Stimulated activated CD4-positive, alpha-beta T cell treated with anti-CD3 and anti-CD28 coated beads, Interleukin-15, amount 100 ng/mL, for 48 hours (primary cell): ENCODE data around the gene KRTAP26-1.

Experiments
- DNase-seq, 2 donors: peaks; one replicate each; pipeline ENCODE4 v3.0.0-alpha.2; 2020; ENCODE audit warnings: low read depth in 2 of 2

KRTAP26-1 gene

GRCh38 chr21:30271611-30272010, 48.5 kb downstream of the KRTAP26-1 start:
- no peak for DNase-seq

- no peak for DNase-seq
Observed at GRCh38 chr21:30271156-30271555, 49.0 kb downstream of the KRTAP26-1 start.

- no peak for DNase-seq
Observed at GRCh38 chr21:30269803-30270530, 50.1 kb downstream of the KRTAP26-1 start.
